HepG2 (cell line): ENCODE results near the gene CDS1. TPM values are rescaled to one million over a fixed set of nuclear protein-coding genes. Genes with fewer than 3 reads are reported as not detected.

Experiments used
- NKX3-1 ChIP-seq: sonication (generic); formaldehyde crosslinking; IDR thresholded peaks from 2 replicates; pipeline ENCODE4 v1.5.0; 2020; ENCODE audit warnings: missing genetic modification reagents
- ZNF747 ChIP-seq: sonication (generic); formaldehyde crosslinking; IDR thresholded peaks from 2 replicates; pipeline ENCODE4 v1.8.1; 2023; ENCODE audit warnings: missing genetic modification reagents, mild to moderate bottlenecking, borderline replicate concordance
- polyA plus RNA-seq, 8 experiments: library from polyadenylated mRNA; depleted of rRNA in 3 of 8; stranded (reverse) in 7 of 8; unstranded in 1 of 8; fragments of >200 nt; fragmentation: Illumina TruSeq in 4 of 8; extraction: Trizol in 4 of 8; gene quantifications; 2 replicates each; pipeline versions ENCODE4 v1.2.1 to v1.2.3, GENCODE V29; 2011 to 2016; ENCODE audit warnings: low read depth in 4 of 8, missing spikeins in 1 of 8, mixed read lengths in 1 of 8; ENCODE audit not compliant: insufficient read depth in 1 of 8
- total RNA-seq, 5 experiments: library from RNA; depleted of rRNA; stranded (reverse); fragments of >200 nt; fragmentation: Illumina TruSeq; extraction: Trizol; gene quantifications; 2 replicates each; pipeline ENCODE4 v1.2.3, GENCODE V29; 2016; ENCODE audit warnings: low read depth in 1 of 5
- TF ChIP-seq, protein P1 (sequence below), 2 experiments: fragments of 450-650 bp in 1 of 2; sonication (generic) in 1 of 2; formaldehyde crosslinking in 1 of 2; IDR thresholded peaks; 2 replicates each; pipeline versions ENCODE4 v1.6.1 to v1.8.0; 2016 to 2022; ENCODE audit warnings: antibody characterized with exemption in 1 of 2, mild to moderate bottlenecking in 1 of 2, missing genetic modification reagents in 1 of 2
- TF ChIP-seq, protein P2 (sequence below): sonication (generic); formaldehyde crosslinking; IDR thresholded peaks from 2 replicates; pipeline ENCODE4 v1.4.0; 2020; ENCODE audit warnings: missing genetic modification reagents

Gene CDS1
- total and polyA plus RNA-seq, 2 of the 13 experiments (the other 11 are each of a cell fraction or from before 2014, with no cell fraction given): 2.1 to 3.2 TPM

DNA sequence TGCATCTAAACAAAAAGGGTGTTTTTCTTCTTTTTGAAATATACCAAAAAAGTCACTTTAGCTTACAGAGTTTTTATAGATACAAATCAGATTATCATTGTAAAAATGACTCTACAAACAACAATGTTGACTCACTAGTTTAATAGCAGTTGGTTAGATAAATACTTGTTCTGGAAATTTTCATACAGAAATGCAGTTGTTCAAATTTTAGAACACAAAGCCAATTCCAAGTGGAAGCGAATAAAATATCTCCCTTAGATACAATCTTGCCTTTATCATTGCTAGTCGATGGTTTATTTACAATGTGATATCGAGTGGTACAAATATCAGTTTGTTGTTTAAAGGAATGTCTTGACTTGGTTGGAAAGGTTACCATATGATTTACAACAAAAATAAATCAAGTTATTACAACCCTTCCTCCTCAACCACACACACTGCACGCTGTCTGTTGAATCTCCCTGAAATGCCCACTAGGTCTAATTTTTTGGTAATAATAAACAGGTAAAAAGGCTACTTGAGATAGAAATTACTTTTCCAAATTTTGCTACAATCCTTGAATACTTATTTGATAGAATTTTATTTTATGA, 114.8 kb downstream of the CDS1 start (continued):
- TF ChIP-seq, protein P1, sequence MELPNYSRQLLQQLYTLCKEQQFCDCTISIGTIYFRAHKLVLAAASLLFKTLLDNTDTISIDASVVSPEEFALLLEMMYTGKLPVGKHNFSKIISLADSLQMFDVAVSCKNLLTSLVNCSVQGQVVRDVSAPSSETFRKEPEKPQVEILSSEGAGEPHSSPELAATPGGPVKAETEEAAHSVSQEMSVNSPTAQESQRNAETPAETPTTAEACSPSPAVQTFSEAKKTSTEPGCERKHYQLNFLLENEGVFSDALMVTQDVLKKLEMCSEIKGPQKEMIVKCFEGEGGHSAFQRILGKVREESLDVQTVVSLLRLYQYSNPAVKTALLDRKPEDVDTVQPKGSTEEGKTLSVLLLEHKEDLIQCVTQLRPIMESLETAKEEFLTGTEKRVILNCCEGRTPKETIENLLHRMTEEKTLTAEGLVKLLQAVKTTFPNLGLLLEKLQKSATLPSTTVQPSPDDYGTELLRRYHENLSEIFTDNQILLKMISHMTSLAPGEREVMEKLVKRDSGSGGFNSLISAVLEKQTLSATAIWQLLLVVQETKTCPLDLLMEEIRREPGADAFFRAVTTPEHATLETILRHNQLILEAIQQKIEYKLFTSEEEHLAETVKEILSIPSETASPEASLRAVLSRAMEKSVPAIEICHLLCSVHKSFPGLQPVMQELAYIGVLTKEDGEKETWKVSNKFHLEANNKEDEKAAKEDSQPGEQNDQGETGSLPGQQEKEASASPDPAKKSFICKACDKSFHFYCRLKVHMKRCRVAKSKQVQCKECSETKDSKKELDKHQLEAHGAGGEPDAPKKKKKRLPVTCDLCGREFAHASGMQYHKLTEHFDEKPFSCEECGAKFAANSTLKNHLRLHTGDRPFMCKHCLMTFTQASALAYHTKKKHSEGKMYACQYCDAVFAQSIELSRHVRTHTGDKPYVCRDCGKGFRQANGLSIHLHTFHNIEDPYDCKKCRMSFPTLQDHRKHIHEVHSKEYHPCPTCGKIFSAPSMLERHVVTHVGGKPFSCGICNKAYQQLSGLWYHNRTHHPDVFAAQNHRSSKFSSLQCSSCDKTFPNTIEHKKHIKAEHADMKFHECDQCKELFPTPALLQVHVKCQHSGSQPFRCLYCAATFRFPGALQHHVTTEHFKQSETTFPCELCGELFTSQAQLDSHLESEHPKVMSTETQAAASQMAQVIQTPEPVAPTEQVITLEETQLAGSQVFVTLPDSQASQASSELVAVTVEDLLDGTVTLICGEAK (IDR thresholded peaks at IDR 0.05): no peak
- TF ChIP-seq, protein P1 (CRISPR knock-in tag; IDR thresholded peaks at IDR 0.05): no peak
- TF ChIP-seq, protein P2, sequence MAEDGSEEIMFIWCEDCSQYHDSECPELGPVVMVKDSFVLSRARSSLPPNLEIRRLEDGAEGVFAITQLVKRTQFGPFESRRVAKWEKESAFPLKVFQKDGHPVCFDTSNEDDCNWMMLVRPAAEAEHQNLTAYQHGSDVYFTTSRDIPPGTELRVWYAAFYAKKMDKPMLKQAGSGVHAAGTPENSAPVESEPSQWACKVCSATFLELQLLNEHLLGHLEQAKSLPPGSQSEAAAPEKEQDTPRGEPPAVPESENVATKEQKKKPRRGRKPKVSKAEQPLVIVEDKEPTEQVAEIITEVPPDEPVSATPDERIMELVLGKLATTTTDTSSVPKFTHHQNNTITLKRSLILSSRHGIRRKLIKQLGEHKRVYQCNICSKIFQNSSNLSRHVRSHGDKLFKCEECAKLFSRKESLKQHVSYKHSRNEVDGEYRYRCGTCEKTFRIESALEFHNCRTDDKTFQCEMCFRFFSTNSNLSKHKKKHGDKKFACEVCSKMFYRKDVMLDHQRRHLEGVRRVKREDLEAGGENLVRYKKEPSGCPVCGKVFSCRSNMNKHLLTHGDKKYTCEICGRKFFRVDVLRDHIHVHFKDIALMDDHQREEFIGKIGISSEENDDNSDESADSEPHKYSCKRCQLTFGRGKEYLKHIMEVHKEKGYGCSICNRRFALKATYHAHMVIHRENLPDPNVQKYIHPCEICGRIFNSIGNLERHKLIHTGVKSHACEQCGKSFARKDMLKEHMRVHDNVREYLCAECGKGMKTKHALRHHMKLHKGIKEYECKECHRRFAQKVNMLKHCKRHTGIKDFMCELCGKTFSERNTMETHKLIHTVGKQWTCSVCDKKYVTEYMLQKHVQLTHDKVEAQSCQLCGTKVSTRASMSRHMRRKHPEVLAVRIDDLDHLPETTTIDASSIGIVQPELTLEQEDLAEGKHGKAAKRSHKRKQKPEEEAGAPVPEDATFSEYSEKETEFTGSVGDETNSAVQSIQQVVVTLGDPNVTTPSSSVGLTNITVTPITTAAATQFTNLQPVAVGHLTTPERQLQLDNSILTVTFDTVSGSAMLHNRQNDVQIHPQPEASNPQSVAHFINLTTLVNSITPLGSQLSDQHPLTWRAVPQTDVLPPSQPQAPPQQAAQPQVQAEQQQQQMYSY: no peak
- TF ChIP-seq NKX3-1 (CRISPR knock-in tag) (no peak), ZNF747 (CRISPR knock-in tag) (no peak)
- TF ChIP-seq, all 625 proteins: peak for 0
